NCI-H446 treated with DMSO at 0.1 percent for 48 hours (cell line): ENCODE measurements around the gene THAP3.

Experiments used
- DNase-seq: peaks from one replicate; lab custom pipeline; 2025; lab: John Stamatoyannopoulos, UW

Gene THAP3

GRCh38 chr1:6673816-6674398 lies 49.2 kb downstream of the THAP3 start:
- DNase-seq: no peak

DNA sequence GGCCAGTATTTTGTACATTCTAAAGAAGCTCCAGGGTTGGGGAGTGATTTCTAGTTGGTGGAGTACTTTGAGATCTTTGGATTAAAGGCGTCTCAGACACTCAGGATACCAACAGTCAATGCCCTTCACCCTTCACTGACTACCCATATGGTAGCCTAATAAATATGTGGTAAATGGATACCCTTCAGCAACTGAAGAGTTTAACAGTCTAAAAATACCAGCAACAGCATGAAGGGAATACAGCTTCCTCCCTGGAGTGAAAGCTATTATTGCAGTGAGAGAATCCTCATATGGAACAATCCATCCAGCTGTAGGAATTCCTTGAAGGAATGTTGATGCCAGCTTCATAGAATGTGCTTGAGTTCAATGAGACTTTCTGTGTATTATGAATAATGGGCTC lies 50.1 kb downstream of the THAP3 start:
- no peak for DNase-seq

- no peak for DNase-seq
Measured at GRCh38 chr1:6675941-6676340, 51.3 kb downstream of the THAP3 start.
